Activated T-helper 2 cell treated with anti-CD3 and anti-CD28 coated beads, Interferon-gamma antibody, Interleukin-2, Interleukin-4, amounts not matched to agents 10 μg/mL and 5 μg/mL and 100 μg/mL, durations not matched to agents 14 hours and 24 hours and 36 hours (primary cell): ENCODE results near the gene RPS6KC1. TPM values are rescaled to one million over a fixed set of nuclear protein-coding genes. Genes with fewer than 3 reads are reported as not detected.
"Not testable (repeated sequence)": the region's sequence is repeated elsewhere in the genome, so short reads cannot be mapped to it uniquely, and the experiment has no call there.

ENCODE experiments used
- DNase-seq: peaks from one replicate; pipeline ENCODE4 v3.0.0; 2021; ENCODE audit warnings: low spot score
- H3K27ac Mint-ChIP-seq: one replicate; pipeline ENCODE4 v1.8.0; 2021; ENCODE audit warnings: mixed read lengths
- H3K27me3 Mint-ChIP-seq: one replicate; pipeline ENCODE4 v1.8.0; 2021; ENCODE audit warnings: low read depth, mixed read lengths
- H3K36me3 Mint-ChIP-seq: one replicate; pipeline ENCODE4 v1.8.0; 2021; ENCODE audit warnings: low read depth, mixed read lengths
- H3K4me1 Mint-ChIP-seq: one replicate; pipeline ENCODE4 v1.8.0; 2021; ENCODE audit warnings: low read depth, mixed read lengths
- H3K4me3 Mint-ChIP-seq: one replicate; pipeline ENCODE4 v1.8.0; 2021; ENCODE audit warnings: low read depth, mild to moderate bottlenecking, moderate library complexity, mixed read lengths
- H3K9me3 Mint-ChIP-seq: one replicate; pipeline ENCODE4 v1.8.0; 2021; ENCODE audit warnings: mixed read lengths
- intact Hi-C: fragments of 100-400 bp; cut with micrococcal nuclease; formaldehyde crosslinking; loops from one replicate; pipeline ENCODE4 v1.15.1; 2023
- total RNA-seq: library from RNA; stranded (reverse); gene quantifications from 2 replicates; pipeline ENCODE4 v1.2.3, GENCODE V29; 2022

Gene RPS6KC1
- total RNA-seq, 1 donor from 2014 or later, result 7.2 TPM

DNA sequence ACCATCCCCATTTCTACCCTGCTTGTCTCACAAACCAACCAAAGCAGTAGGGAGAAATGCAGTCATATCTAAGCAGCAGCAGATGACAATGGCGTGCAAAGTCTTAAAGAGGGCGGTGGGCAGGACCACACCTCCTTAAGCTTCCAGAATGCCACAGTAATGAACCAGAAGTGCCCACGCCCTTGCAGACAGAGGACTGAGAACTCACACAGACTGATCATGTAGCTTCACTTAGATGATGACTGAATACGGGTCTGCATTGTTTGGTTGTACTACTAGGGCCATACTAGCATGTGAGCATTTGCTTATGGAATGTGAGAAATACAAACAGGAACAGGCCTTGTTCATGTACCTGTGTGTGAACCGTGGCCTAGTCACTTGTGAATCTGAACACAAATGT lies 246.0 kb downstream of the RPS6KC1 start:
- H3K4me3 Mint-ChIP-seq, result no peak overlapping the region
- H3K4me1 Mint-ChIP-seq, result no peaks in the 10 kb centered on the region
- H3K36me3 Mint-ChIP-seq, result no peaks in the 10 kb centered on the region
- H3K27ac Mint-ChIP-seq, result no peak overlapping the region
- DNase-seq, result no peak
- H3K27me3 Mint-ChIP-seq, result no peaks in the 10 kb centered on the region
- peaks cover 3% of the 10 kb centered on the region for H3K9me3 Mint-ChIP-seq
- intact Hi-C loops, result no loop called here

DNA sequence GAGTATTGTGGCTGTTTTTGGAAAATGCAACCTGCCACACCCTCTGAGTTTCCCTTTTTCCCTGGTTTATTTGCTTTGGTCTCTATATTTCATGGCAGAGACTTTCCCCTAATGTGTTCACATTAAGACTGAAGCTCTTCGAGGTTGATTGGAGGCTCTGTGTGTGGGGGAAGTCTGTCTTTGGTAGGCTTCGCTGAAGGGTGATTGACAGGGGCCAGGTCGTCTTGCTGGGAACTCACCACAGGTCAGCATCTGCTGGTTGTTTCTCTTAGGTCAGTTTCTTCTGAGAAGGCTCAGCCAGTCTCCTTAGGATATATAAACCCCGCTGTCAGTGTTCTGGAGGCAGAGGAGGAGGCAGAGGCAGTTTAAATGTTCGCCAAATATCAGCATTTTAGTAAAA lies 249.4 kb downstream of the RPS6KC1 start:
- H3K36me3 Mint-ChIP-seq, result no peaks in the 10 kb centered on the region
- no peaks in the 10 kb centered on the region for H3K4me1 Mint-ChIP-seq
- no peak overlapping the region for H3K4me3 Mint-ChIP-seq
- H3K27ac Mint-ChIP-seq, result no peak overlapping the region
- intact Hi-C loops, result no loop called here
- no peak for DNase-seq
- H3K9me3 Mint-ChIP-seq, result peaks cover 3% of the 10 kb centered on the region
- no peaks in the 10 kb centered on the region for H3K27me3 Mint-ChIP-seq

DNA sequence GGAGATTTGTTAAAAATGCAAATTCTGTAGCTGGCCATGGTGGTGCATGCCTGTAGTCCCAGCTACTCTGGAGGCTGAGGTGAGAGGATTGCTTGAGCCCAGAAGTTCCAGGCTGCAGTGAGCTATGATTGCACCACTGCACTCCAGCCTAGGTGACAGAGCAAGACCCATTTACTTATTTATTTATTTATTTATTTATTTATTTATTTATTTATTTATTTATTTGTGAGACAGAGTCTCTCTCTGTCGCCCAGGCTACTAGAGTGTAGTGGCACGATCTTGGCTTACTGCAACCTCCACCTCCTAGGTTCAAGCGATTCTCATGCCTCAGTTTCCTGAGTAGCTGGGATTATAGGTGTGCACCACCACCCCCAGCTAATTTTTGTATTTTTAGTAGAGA lies 250.5 kb downstream of the RPS6KC1 start:
- H3K4me3 Mint-ChIP-seq, H3K4me1 Mint-ChIP-seq, H3K27ac Mint-ChIP-seq, DNase-seq, H3K27me3 Mint-ChIP-seq, H3K36me3 Mint-ChIP-seq, intact Hi-C loops, H3K9me3 Mint-ChIP-seq: not testable (repeated sequence)

DNA sequence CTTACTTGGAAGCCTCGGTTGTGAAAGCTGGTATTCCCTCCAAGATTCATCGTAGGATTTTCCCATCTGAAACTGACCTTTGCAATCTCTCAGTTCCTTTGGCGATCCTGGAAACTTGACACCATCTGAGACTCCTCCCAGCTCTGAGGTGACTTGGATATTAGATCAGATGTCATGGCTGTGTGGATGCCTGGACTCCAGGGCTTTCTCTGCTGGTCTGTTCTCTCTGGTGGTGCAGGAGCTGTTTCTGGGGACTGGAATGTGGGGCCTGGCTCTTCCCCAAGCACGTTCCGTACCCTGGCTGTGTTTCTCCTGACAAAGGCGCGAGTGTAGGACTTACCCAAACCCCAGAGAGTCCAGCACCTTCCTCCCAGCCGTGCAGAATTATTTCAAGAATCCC lies 252.2 kb downstream of the RPS6KC1 start:
- no peak for DNase-seq
- Mint-ChIP-seq H3K9me3 (no peaks in the 10 kb centered on the region), H3K27ac (no peak overlapping the region), H3K4me1 (no peaks in the 10 kb centered on the region), H3K27me3 (no peaks in the 10 kb centered on the region), H3K36me3 (no peaks in the 10 kb centered on the region), H3K4me3 (no peak overlapping the region)
- intact Hi-C loops, result no loop called here

DNA sequence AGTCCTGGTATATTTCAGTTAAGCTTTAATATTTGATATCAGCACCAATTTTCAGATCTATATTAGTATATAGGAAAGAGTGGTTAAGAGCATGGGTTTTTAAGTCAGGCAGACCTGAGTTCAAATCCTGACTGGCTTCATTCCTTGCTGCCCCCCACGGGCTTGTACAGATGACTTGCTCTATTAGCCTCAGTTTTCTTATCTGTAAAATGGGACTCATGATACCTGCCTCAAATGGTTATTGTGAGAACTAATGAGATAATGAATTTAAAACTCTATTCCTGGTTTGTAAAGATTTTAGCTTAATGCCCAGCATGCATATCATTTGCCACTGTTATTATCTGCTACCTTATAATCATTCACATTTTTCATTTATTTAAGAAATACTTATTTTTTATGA lies 264.5 kb downstream of the RPS6KC1 start:
- no peak for DNase-seq
- Mint-ChIP-seq H3K4me1 (no peaks in the 10 kb centered on the region), H3K27ac (no peak overlapping the region), H3K9me3 (no peaks in the 10 kb centered on the region), H3K4me3 (no peak overlapping the region), H3K36me3 (no peaks in the 10 kb centered on the region), H3K27me3 (no peaks in the 10 kb centered on the region)
- intact Hi-C loops, result no loop called here

DNA sequence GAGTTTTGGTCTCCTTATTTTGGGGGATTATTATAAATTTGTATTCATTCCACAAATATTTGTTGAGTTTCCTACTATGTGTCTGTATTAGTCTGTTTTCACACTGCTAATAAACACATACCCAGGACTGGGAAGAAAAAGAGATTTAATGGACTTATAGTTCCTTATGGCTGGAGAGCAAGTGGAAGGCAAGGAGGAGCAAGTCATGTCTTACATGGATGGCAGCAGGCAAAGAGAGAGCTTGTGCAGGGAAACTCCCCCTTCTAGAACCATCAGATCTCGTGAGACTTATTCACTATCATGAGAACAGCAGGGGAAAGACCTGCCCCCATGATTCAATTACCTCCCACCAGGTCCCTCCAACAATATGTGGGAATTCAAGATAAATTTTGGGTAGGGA lies 267.4 kb downstream of the RPS6KC1 start:
- H3K4me3 Mint-ChIP-seq, H3K4me1 Mint-ChIP-seq, H3K9me3 Mint-ChIP-seq, DNase-seq, H3K36me3 Mint-ChIP-seq, intact Hi-C loops, H3K27me3 Mint-ChIP-seq, H3K27ac Mint-ChIP-seq: not testable (repeated sequence)

DNA sequence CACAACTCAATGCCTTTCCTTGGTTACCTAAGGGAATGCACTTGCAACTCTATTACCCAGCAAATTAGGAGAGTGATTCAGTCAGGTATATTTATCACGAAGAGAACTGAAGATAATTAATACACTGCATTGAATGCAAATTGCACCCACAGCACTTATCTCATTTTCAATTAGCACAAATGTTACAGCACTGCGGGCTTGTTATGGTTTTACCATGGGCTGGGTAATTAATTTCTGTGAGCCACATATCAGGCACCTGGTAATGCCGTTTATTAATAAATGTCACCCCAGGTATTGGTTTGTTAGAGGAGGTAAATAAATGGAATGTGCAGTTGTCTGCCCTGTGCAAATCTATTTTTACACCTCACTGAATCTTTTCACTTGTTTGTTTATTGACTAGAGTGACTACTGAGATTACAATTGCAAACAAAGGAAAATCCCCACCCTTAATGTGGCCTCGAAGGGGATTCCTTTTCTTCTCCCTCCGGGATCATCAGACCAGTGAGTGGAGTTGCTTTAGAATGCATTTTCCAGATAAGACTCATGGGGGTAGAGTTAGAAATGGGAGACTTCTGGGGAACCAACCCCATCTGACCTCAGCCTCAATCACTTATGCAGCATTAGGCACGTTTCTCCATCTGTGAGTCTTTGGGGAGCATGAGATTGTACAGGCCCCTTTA lies 269.3 kb downstream of the RPS6KC1 start:
- Mint-ChIP-seq H3K27ac (no peak overlapping the region), H3K9me3 (no peaks in the 10 kb centered on the region), H3K27me3 (no peaks in the 10 kb centered on the region), H3K4me3 (no peak overlapping the region), H3K36me3 (no peaks in the 10 kb centered on the region), H3K4me1 (no peaks in the 10 kb centered on the region)
- DNase-seq, result no peak
- intact Hi-C loops, result no loop called here

Other genes starting within 250 kb of the RPS6KC1 start
- gene SPATA45, start 203.6 kb upstream of the RPS6KC1 start, total RNA-seq, result 0.41 TPM in 1 of 2 replicates, not detected in the other
- gene FLVCR1, start 193.0 kb upstream of the RPS6KC1 start, total RNA-seq, result 23.0 and 24.3 TPM in 2 replicates
- gene VASH2, start 100.7 kb upstream of the RPS6KC1 start, total RNA-seq, result 1.3 and 1.8 TPM in 2 replicates
- gene ANGEL2, start 35.4 kb upstream of the RPS6KC1 start, total RNA-seq, result 46.2 and 46.3 TPM in 2 replicates